Measurements from ENCODE around the gene HSD17B13.
"Not testable (repeated sequence)": the region's sequence is repeated elsewhere in the genome, so short reads cannot be mapped to it uniquely, and the experiment has no call there.

HSD17B13 gene

DNA sequence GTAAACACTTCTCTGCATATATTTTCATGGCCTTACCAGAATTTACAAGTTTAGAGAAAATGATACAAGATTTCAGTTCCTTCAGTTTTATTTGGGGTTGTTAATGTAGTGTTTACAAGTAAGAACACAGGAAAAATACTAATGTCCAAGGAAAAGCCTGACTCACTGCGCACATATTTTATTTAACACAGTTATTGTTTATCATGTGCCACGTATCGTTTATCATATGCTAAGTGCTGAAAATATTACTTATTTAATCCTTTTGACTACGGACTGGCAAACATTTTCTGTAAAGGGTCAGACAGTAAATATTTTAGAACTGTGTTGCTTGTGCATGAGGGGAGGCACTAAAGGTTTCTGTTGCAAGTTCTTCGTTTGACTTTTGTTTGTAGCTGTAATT, 794 bp downstream of the HSD17B13 start:
- intact Hi-C loops (cut with DNase I), result no loop called here
- no peak for DNase-seq

DNA sequence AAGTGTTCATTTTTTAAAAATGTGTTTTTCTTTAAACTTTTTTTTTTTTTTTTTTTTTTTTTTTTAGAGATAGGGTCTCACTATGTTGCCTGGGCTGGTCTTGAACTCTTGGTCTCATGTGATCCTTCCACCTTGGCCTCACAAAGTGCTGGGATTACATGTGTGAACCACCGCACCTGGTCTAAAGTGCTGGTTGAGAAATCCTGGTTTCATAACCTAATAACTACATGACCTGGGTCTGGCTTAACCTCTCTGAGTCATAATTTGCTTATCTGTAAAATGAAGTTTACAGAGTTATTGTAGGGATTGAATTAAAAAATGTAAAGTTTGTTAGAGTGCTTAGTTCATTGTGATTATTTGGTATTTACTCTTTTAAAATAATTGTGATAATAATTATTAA, 5.2 kb downstream of the HSD17B13 start:
- intact Hi-C loops (cut with DNase I), result no loop called here
- DNase-seq, result no peak

DNA sequence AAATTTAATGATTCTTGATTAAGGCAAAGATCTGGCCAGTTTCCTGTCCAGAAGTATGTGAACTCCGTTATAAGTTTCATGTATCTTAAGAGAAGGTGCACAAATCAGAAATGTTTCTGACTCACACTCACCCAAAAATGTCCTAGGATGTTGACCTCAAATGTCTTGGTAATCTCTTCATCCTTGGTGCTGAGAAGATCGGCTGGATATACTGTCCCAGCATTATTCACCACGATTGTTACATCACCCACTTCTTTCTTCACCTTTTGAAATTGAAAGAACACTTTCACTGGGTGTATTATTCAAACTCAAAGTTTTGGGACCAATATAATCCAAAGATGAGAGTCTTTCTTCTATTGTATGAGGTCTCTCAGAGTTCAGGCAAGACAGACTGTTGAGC, 5.7 kb downstream of the HSD17B13 start:
- no peak for DNase-seq
- intact Hi-C loops (cut with DNase I), result no loop called here

DNA sequence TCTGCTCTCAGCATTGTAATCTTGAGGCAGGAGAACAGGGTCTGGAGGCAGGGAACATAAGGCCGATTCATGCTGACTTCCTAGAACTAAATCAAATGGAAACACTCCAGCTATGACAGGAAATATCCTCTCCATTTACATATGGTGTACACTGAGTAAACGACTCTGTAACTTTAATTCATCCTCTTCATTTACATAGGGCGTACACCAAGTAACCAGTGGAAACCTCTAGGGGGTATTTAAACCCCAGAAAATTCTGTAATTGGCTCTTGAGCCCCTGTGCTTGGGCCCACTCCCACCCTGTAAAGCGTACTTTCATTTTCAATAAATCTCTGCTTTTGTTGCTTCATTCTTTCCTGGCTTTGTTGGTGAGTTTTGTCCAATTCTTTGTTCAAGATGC, 7.7 kb downstream of the HSD17B13 start:
- intact Hi-C loops (cut with DNase I); DNase-seq: not testable (repeated sequence)

DNA sequence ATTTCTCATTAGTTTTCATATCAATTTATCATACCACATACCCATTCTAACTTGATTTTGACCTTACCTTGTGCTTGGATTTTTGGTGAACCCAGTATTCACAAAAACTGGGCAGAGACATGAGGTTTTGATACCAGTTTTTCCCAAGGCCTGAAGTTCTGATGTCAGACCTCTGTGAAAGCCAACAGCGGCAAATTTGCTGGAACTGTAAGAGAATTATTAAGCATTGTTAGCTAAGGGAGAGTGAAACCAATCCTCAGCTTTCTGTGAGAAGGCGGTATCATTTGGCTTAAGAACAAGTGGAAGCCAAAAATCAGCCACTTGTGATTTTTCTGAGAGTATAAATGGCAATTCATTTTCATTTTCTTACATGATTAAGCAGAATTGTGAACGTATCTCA, 8.9 kb downstream of the HSD17B13 start:
- intact Hi-C loops (cut with DNase I), result no loop called here
- no peak for DNase-seq

DNA sequence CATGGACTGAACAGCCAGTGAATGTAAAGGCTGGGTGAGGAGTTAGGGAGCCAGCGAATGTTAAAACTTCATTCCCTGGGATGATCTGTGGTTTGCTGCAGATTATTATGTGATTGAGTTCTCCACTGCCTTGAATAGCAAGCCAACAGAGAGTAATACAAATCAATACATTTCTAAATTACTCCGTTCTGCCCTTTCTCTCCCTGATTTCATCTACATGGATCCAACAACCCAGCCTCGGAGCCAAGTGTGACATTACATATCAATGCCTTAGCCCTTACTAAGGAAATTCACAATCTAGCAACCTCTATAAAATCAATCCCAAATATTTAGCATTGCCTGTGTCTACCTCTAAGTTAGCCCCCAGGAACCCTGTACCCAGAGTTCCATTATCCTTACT, 11.0 kb downstream of the HSD17B13 start:
- no peak for DNase-seq
- intact Hi-C loops (cut with DNase I), result no loop called here

DNA sequence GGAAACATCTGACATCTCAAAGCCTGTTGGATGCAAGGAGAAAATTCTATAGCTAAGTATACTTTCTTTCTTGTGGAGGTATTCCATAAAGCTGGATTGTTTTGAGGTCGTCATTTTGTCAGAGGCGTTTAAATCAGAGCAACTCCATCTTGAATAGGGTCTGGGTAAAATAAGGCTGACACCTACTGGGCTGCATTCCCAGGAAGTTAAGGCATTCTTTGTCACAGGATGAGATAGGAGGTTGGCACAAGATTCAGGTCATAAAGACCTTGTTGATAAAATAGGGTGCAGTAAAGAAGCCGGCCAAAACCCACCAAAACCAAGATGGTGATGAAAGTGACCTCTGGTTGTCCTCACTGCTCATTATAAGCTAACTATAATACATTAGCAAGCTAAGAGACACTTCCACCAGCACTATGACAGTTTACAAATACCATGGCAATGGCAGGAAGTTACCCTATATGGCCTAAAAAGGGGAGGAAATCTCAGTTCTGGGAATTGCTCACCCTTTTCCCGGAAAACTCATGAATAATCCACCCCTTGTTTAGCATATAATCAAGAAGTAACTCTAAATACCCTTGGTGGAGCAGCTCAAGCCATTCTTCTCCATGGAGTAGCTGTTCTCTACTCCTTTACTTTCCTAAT, 11.9 kb downstream of the HSD17B13 start:
- no peak for DNase-seq
- intact Hi-C loops (cut with DNase I), result no loop called here

DNA sequence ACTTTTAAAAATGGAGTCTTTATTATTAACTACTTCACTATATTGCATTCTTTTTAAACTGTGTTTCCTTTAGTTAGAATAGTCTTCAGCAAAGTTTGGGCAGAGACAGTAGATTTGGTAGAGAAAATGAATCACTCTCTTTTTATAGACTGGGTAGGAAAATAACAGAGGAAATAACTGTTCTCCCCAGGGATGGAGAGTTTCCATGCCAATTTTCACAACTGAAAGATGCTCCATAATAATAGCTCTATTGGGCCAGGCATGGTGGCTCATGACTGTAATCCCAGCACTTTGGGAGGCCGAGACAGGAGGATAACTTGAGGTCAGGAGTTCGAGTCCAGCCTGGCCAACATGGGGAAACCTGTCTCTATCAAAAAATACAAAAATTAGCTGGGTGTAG, 13.1 kb downstream of the HSD17B13 start:
- intact Hi-C loops (cut with DNase I), result no loop called here
- no peak for DNase-seq

DNA sequence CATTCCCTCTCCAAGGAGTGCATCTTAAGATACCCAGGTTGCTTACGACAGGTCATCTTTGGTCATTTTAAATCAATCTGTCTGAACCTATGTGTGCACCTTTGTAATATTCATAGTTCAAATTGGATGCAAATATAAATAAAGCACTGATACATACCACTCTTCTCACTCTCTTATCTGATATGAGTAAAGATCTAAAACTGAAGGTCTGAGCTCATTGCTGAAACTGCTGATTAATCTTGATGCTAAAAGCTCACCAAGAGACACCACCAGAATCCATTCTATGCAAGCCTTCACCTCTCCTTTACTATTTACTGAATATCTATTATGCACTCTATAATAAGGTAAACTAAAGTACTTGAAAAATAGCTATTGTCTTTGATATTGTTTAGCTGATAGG, 16.6 kb downstream of the HSD17B13 start:
- no peak for DNase-seq
- intact Hi-C loops (cut with DNase I), result no loop called here

DNA sequence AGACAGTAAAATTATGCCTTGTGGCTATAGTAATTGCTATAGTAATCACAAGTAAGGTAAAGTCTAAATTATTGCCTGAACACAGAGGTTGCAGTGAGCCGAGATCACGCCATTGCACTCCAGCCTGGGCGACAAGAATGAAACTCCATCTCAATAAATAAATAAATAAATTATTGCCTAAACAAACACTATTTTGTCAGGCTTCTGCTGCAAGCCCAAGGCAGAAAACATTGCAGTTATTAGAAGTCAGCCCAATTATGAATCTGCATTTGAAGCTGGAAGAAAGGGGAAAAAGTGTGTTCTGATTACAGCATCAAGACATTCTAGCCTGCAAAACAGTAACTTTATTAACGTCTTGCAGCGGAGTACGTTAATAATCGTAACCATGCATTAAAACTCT, 17.1 kb downstream of the HSD17B13 start:
- DNase-seq, result no peak
- intact Hi-C loops (cut with DNase I), result no loop called here

DNA sequence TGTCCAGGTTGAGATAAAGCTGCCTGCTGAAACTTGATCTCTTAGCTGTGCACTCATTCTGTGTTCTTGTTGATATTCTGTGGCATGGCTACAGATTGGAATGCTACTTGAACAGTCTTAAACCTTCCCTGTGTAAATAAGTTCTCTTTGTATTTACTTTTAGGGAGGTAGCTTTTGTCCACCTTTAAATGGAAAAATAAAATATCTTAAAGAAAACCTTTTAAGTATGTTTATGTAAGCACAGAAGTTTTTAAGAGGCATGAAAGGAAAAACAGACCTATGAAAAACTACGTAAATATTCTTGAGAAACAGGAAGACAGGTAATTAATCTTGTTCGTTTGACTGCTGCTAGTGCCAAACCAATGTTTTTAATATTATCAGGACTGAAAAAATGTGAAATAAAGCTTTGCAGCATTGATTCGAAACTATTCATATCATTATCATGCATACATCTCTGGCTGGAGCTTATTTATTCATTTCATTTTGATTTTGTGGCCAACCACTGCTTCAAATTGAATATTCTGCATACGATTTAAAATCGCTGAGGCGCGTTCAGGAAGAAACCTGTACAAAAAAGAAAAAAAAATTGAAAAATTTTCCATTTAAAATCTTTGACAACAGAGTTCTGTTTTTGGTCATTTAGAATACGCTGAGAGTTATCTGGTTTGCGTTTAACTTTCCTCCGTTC, 17.8 kb downstream of the HSD17B13 start:
- intact Hi-C loops (cut with DNase I), result no loop called here
- no peak for DNase-seq

DNA sequence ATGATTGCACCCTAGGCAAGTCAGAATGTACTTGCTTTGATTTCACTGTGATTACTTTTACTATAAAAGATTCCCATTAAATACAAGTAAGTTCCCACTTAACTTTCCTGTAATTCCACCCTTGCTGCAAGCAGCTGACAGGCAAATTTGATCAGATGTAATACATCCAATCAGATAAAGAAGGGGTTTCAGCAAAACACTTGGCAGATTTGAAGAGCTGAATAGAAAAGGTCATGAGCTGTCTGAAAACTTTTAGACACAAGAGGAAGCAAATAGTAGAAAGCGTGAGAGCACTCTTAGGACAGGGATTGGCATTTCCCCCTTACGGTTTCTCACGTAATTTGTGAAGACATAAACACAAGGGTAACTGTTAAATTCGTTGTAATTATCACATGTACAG, 22.8 kb downstream of the HSD17B13 start:
- DNase-seq, result no peak
- intact Hi-C loops (cut with DNase I), result no loop called here

DNA sequence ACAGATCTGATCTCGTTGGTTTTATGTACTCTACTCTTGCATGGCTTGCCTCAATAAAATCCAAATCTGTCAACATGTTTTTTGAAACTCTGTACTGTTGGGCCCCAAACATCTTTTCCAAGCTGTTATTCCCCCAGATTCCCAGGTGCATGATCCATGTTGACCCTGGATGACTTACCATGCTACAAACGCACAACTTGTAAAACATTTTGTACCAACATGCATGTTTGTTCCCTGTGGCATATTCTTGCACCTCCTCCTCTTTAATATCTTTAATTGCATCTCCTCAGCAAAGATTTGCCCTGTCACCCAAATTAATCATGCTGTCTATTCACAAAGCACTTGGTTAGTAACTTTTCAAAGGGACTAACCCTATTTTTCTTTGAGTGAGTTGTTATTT, 24.3 kb downstream of the HSD17B13 start:
- no peak for DNase-seq
- intact Hi-C loops (cut with DNase I), result no loop called here

DNA sequence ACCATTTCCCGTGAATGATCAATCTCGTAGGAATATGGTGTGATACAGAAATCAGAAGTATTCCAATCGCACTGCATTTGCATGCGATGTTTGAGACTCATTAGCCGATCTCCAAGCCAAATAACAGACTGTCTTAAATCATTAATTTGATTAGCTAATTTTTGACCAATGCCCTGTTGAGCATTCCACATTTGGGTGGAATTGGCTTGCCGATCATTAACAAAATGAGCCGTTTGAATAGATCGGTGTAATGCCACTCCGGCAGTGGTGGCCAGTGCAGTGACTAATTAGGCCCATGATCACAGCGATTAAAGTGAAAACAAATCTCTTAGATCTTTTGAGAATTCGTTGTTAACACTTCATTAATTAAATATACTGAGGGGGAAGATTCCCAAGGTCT, 27.8 kb downstream of the HSD17B13 start:
- intact Hi-C loops (cut with DNase I); DNase-seq: not testable (repeated sequence)

DNA sequence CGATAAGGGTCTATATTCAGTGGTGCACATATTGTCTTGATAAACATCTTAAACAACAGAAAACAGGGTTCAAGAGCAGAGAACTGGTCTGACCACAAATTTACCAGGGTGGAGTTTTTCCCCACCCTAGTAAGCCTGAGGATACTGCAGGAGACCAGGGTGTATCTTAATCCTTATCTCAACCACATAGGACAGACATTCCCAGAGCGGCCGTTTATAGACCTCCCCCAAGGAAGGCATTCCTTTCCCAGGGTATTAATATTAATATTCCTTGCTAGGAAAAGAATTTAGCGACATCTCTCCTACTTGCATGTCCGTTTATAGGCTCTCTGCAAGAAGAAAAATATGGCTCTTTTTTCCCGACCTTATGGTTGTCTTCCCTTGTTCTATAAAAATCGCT, 28.8 kb downstream of the HSD17B13 start:
- intact Hi-C loops (cut with DNase I); DNase-seq: not testable (repeated sequence)

DNA sequence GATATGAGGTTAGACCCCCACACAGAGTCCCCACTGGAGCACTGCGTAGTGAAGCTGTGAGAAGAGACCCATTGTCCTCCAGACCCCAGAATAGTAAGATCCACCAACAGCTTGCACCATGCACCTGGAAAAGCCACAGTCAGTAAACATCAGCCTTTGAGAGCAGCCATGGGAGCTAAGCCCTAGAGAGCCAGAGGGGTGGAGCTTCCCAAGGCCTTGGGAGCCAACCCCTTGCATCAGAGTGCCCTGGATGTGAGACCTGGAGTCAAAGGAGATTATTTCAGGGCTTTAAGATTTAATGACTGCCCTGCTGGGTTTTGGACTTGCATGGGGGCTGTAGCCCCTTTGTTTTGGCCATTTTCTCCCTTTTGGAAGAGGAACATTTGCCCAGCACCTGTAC, 35.7 kb downstream of the HSD17B13 start:
- no peak for DNase-seq
- intact Hi-C loops (cut with DNase I), result no loop called here

DNA sequence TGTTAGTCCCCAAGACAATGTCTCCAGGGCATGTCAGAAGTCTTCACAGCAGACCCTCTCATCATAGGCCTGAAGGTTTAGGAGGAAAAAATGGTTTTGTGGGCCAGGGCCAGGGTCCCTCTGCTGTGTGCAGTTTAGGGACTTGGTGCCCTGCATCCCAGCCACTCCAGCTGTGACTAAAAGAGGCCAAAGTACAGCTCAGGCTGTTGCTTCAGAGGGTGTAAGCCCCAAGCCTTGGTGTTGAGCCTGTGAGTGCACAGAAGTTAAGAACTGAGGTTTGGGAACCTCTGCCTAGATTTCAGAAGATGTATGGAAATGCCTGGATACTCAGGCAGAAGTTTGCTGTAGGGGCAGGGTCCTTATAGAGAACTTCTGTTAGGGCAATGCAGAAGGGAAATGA, 38.4 kb downstream of the HSD17B13 start:
- DNase-seq; intact Hi-C loops (cut with DNase I): not testable (repeated sequence)

DNA sequence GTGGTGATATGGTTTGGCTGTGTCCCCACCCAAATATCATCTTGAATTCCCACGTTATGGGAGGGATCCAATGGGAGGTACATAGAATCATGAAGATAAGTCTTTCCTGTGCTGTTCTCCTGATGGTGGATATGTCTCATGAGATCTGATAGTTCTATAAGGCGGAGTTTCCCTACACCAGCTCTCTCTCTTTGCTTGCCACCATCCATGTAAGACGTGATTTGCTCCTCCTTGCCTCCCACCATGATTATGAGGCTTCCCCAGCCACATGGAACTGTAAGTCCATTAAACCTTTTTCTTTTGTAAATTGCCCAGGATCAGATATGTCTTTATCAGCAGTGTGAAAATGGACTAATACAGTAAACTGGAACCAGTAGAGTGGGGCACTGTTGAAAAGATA, 39.5 kb downstream of the HSD17B13 start:
- DNase-seq, result no peak
- intact Hi-C loops (cut with DNase I), result no loop called here

DNA sequence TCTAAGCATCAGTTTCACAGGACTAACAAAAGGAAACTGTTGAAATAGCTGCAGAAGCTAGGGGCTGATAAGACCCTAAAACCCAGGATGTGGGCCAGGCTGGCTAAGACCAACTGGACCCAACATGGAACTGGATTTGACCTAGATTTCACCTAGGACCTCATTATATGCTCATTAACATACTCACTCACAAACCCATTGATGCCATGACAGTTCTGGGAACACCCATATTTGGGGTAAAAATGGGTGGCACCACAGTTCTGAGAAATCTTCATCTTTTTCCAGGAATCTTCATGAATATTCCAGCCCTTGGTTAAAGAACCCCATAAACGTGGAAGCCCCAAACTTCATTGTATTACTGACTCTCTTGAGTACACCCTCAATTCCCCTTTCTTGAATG, 41.1 kb downstream of the HSD17B13 start:
- DNase-seq, result no peak
- intact Hi-C loops (cut with DNase I), result no loop called here

DNA sequence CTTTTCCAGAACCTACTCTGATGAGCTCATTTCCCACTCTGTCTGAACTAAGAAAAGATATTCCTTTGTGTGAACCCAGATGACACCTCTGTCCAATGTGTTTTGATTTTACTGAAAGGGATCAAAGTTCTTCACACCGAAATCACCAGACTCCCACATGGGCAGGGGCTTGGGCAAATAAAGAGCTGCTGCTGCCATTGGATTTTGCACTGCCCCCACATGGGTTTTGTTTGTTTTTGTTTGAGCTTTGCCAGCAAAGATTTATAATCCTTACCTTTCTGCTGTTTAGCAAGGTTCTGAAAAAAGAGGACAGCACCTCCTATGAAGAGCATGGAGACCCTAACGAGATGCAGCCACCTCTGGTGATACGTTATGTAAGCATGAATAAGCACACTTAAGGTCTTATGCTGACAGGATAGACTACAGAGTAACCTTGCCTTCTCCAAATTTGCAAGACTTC, 44.3 kb downstream of the HSD17B13 start:
- intact Hi-C loops (cut with DNase I), result no loop called here

DNA sequence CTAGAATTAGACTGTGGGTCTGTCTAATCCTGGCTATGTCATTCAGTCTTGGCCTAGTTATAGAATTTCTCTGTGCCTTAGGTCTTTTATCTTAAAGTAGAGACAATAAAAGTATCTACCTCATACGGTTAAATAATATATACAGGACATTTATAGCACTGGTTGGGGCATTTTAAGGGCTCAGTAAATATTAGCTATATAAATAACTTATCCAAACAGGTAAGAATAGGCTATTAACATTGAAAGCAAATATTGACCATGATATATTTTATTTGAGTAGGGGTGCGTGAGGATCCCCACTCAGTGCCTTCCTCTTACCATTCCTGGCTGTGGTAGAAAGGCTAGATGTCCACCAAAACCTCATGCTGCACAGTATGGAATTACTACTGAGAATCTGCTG, 47.4 kb downstream of the HSD17B13 start:
- no peak for DNase-seq
- intact Hi-C loops (cut with DNase I), result no loop called here

More for the DNA sequence above, 44.3 kb downstream of the HSD17B13 start:
- no peak for DNase-seq

Data from head of caudate nucleus (tissue), 42 donors.